GM23338 (cell line): Measurements from ENCODE around the gene SMPD4. TPM values are rescaled to one million over a fixed set of nuclear protein-coding genes. Genes with fewer than 3 reads are reported as not detected.
"Not testable (repeated sequence)": the region's sequence is repeated elsewhere in the genome, so short reads cannot be mapped to it uniquely, and the experiment has no call there.

ENCODE experiments used
- ATAC-seq: fragments of 200-7000 bp; cut with Tn5 transposase; 3 replicates; pipeline ENCODE4 v1.9.1; 2020
- DNase-seq: peaks from one replicate; pipeline ENCODE4 v3.0.0-alpha.2; 2015; ENCODE audit warnings: low spot score
- H2AFZ ChIP-seq: fragments of 200-600 bp; sonication (generic); 2 replicates; pipeline ENCODE4 v1.8.0; 2016; ENCODE audit warnings: antibody characterized with exemption, mild to moderate bottlenecking, moderate library complexity
- H3F3A ChIP-seq: fragments of 200-600 bp; sonication (generic); replicated peaks from 2 replicates; pipeline ENCODE4 v1.8.0; 2017; ENCODE audit warnings: antibody characterized with exemption, mixed run types, low read depth
- H3K27ac ChIP-seq: fragments of 200-600 bp; sonication (generic); 2 replicates; pipeline ENCODE4 v1.6.1; 2016; ENCODE audit warnings: low read depth
- H3K27me3 ChIP-seq: fragments of 200-600 bp; sonication (generic); 2 replicates; pipeline ENCODE4 v1.8.0; 2016; ENCODE audit warnings: mild to moderate bottlenecking, mixed run types, moderate library complexity; ENCODE audit not compliant: insufficient read depth
- H3K36me3 ChIP-seq: fragments of 200-600 bp; sonication (generic); 2 replicates; pipeline ENCODE4 v1.8.0; 2016; ENCODE audit warnings: mild to moderate bottlenecking; ENCODE audit not compliant: insufficient read depth
- H3K4me1 ChIP-seq: fragments of 200-600 bp; sonication (generic); 2 replicates; pipeline ENCODE4 v1.8.0; 2016; ENCODE audit warnings: mild to moderate bottlenecking, moderate library complexity; ENCODE audit not compliant: insufficient read depth
- H3K4me2 ChIP-seq: fragments of 200-600 bp; sonication (generic); 2 replicates; pipeline ENCODE4 v1.7.1; 2017; ENCODE audit warnings: mixed run types
- H3K4me3 ChIP-seq: fragments of 200-600 bp; sonication (generic); 2 replicates; pipeline ENCODE4 v1.6.1; 2016; ENCODE audit warnings: mixed run types
- H3K79me2 ChIP-seq: fragments of 200-600 bp; sonication (generic); replicated peaks from 2 replicates; pipeline ENCODE4 v1.8.0; 2017; ENCODE audit warnings: mild to moderate bottlenecking; ENCODE audit not compliant: insufficient read depth
- H3K9me2 ChIP-seq: fragments of 200-600 bp; sonication (generic); 2 replicates; pipeline ENCODE4 v1.8.0; 2017; ENCODE audit not compliant: insufficient read depth
- H4K20me1 ChIP-seq: fragments of 200-600 bp; sonication (generic); replicated peaks from 2 replicates; pipeline ENCODE4 v1.8.0; 2017; ENCODE audit warnings: mild to moderate bottlenecking; ENCODE audit not compliant: insufficient read depth
- H3K27ac Mint-ChIP-seq: 2 replicates; pipeline ENCODE4 v1.8.0; 2020; ENCODE audit warnings: inconsistent platforms, mild to moderate bottlenecking, moderate library complexity, mixed read lengths
- H3K27me3 Mint-ChIP-seq: 3 replicates; pipeline ENCODE4 v1.8.0; 2022; ENCODE audit warnings: low read depth, mild to moderate bottlenecking, moderate library complexity, mixed read lengths, inconsistent platforms; ENCODE audit not compliant: insufficient read depth, poor library complexity
- H3K36me3 Mint-ChIP-seq: 3 replicates; pipeline ENCODE4 v1.8.0; 2021; ENCODE audit warnings: low read depth, mild to moderate bottlenecking, inconsistent platforms, moderate library complexity, mixed read lengths
- H3K4me1 Mint-ChIP-seq: 3 replicates; pipeline ENCODE4 v1.8.0; 2020; ENCODE audit warnings: mild to moderate bottlenecking, inconsistent platforms, mixed read lengths
- H3K4me3 Mint-ChIP-seq: 3 replicates; pipeline ENCODE4 v1.8.0; 2021; ENCODE audit warnings: moderate library complexity, mild to moderate bottlenecking, inconsistent platforms, mixed read lengths
- H3K9me3 Mint-ChIP-seq: 3 replicates; pipeline ENCODE4 v1.8.0; 2020; ENCODE audit warnings: moderate library complexity, mild to moderate bottlenecking, inconsistent platforms, mixed read lengths
- polyA plus RNA-seq: library from polyadenylated mRNA; unstranded; fragments of >200 nt; fragmentation: Nextera tagmentation; extraction: Ambion mirVana; gene quantifications from 2 replicates; pipeline ENCODE4 v1.2.1, GENCODE V29; 2016
- total RNA-seq: library from RNA; depleted of rRNA; stranded (reverse); fragments of >200 nt; shearing (Covaris generic); gene quantifications from 2 replicates; pipeline ENCODE4 v1.2.3, GENCODE V29; 2014

The SMPD4 gene
- total and polyA plus RNA-seq, 2 experiments from 2014 or later, result 44.2 to 98.6 TPM

- H3K27me3 Mint-ChIP-seq, H3K36me3 Mint-ChIP-seq, H2AFZ ChIP-seq, H3K9me2 ChIP-seq, H3K4me1 Mint-ChIP-seq, DNase-seq, H3K27ac ChIP-seq, H3K27me3 ChIP-seq, H3K4me2 ChIP-seq, H3K4me1 ChIP-seq, H3K79me2 ChIP-seq, ATAC-seq, H4K20me1 ChIP-seq, H3K4me3 Mint-ChIP-seq, H3K9me3 Mint-ChIP-seq, H3K27ac Mint-ChIP-seq, H3K36me3 ChIP-seq, H3K4me3 ChIP-seq, H3F3A ChIP-seq: not testable (repeated sequence)
Observed at GRCh38 chr2:130148515-130148914, 32.9 kb downstream of the SMPD4 start.

GRCh38 chr2:130145006-130145414, 36.4 kb downstream of the SMPD4 start, which contains the start of gene CCDC74B:
Gene CCDC74B (minus strand): TSS chr2:130145112. CDS start chr2:130144996, 116 bp downstream.
- Histone ChIP-seq H3K4me3 (peak within 1 kb of the TSS; percentile 64), H3K4me2 (peak within 1 kb of the TSS; percentile 77), H2AFZ (peak within 1 kb of the TSS; percentile 85)
- H3K27me3 ChIP-seq, H3K36me3 ChIP-seq, H3K9me2 ChIP-seq, H3K9me3 Mint-ChIP-seq, H3K36me3 Mint-ChIP-seq, H3F3A ChIP-seq, H3K4me1 Mint-ChIP-seq, H3K27ac ChIP-seq, H3K27ac Mint-ChIP-seq, H3K79me2 ChIP-seq, H4K20me1 ChIP-seq, H3K4me1 ChIP-seq: not testable (repeated sequence)
- peak; percentile 82 for ATAC-seq
- H3K27me3 Mint-ChIP-seq, result peaks cover 13% of the 10 kb centered on the region
- peak within 1 kb of the TSS; percentile 80 for H3K4me3 Mint-ChIP-seq
- DNase-seq, result peak; percentile 71

DNA sequence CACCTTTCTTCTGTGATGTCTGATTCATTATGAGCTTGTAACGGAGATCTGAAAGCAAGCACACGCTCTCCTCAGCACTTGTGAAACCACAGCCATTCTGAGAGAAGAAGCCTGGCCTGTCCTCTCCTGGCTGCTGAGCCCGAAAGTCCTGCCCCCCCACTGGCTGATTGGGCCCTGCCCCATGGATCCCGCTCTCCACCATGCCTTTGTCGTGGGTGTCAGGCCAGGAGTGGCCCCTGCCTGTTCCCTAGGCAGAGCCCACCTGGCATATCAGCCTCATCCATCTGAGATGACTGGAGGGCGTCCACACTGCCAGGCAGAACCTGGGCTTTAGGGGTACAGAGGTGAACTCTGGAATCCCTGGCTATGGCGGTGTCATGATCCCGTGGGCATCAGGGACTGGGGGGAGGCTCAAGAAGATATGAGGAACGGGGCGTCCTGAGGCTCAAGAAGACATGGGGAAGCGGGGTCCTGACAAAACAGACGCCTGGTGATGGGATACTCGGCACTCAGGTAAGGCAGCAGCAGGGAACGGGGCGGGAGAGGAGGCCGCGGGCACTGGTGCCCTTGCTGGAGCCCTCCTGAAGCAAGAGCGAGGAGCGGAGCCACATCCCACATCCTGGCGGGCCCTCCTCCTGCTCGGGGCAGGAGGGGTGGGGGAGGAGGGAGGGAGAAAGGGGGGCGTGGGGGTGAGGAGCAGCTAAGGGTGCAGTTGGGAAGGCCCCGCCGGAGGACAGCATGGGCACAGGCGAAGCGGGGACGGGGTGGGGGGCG, 37.9 kb downstream of the SMPD4 start:
- H3K4me3 Mint-ChIP-seq, result peak overlapping the region; percentile 75
- DNase-seq, result peak; percentile 50
- not testable (repeated sequence) for H2AFZ ChIP-seq, H4K20me1 ChIP-seq, H3K27ac ChIP-seq, H3K27me3 ChIP-seq, H3K36me3 ChIP-seq, H3K9me2 ChIP-seq, H3F3A ChIP-seq, H3K79me2 ChIP-seq, H3K36me3 Mint-ChIP-seq, H3K4me1 ChIP-seq, H3K9me3 Mint-ChIP-seq, H3K4me1 Mint-ChIP-seq, H3K27ac Mint-ChIP-seq
- H3K27me3 Mint-ChIP-seq, result peaks cover 13% of the 10 kb centered on the region
- peak overlapping the region; percentile 77 for H3K4me2 ChIP-seq
- peak overlapping the region; percentile 64 for H3K4me3 ChIP-seq
- ATAC-seq, result peak; percentile 28

GRCh38 chr2:130142396-130143265, 38.8 kb downstream of the SMPD4 start:
- not testable (repeated sequence) for H3F3A ChIP-seq, H3K4me2 ChIP-seq, H4K20me1 ChIP-seq, H3K4me3 ChIP-seq, H3K27ac Mint-ChIP-seq, H3K27ac ChIP-seq, H3K36me3 ChIP-seq, H3K9me2 ChIP-seq, H3K36me3 Mint-ChIP-seq, H3K9me3 Mint-ChIP-seq, H3K4me1 Mint-ChIP-seq, H3K79me2 ChIP-seq, H3K4me1 ChIP-seq, H3K27me3 ChIP-seq, DNase-seq, ATAC-seq, H2AFZ ChIP-seq
- Mint-ChIP-seq H3K27me3 (peaks cover 13% of the 10 kb centered on the region), H3K4me3 (peak overlapping the region; percentile 70; the same call in 2 of the 3 replicates)

DNA sequence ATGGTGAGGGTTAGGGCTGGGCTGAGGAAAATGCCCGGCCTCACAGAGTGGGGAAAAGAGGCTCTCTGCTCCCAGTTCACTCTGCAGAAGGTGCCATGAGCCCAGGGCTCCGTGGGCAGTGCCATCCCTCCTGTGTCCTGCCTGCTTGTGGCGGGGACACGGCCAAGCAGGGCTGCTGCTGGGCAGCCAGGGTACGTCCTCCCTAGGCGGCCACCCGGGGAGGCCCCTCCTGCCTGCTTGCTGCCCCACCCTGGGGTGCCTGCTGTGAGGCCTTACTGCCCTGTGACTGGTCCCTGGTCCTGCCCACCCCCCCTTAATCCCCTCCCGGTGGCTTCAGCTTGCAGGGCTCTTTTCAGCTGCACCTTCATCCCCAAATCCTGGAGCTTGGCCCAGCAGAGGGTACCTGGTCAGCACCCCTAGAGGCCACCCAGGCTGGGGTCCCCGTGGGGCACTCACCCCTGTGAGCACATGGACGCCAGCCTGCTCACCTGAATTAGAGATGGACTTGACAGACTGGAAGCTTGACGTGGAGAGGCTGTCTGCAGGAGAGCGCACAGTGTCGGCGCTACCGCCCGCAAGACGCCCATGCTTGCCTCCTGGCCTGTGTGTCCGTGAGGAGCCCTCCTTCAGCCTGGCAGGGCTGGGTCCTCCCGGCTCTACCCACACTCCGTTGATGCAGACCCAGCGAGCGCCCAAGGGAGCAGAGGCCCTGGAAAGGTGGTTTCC, 39.6 kb downstream of the SMPD4 start:
- peaks cover 15% of the 10 kb centered on the region for H3K27me3 Mint-ChIP-seq
- not testable (repeated sequence) for H3K9me3 Mint-ChIP-seq, H3K27me3 ChIP-seq, H3K4me1 ChIP-seq, H3K9me2 ChIP-seq, H3K27ac ChIP-seq, H3K36me3 ChIP-seq, DNase-seq, H3K4me3 Mint-ChIP-seq, H2AFZ ChIP-seq, H3F3A ChIP-seq, H3K27ac Mint-ChIP-seq, H3K36me3 Mint-ChIP-seq, H4K20me1 ChIP-seq, H3K4me1 Mint-ChIP-seq, ATAC-seq, H3K79me2 ChIP-seq, H3K4me2 ChIP-seq, H3K4me3 ChIP-seq

- H3K9me3 Mint-ChIP-seq, H3K4me1 ChIP-seq, H4K20me1 ChIP-seq, H3K27me3 ChIP-seq, H2AFZ ChIP-seq, H3K27ac ChIP-seq, H3K4me3 Mint-ChIP-seq, H3F3A ChIP-seq, H3K4me2 ChIP-seq, H3K9me2 ChIP-seq, H3K79me2 ChIP-seq, ATAC-seq, DNase-seq, H3K27ac Mint-ChIP-seq, H3K4me1 Mint-ChIP-seq, H3K4me3 ChIP-seq, H3K36me3 ChIP-seq, H3K36me3 Mint-ChIP-seq: not testable (repeated sequence)
- H3K27me3 Mint-ChIP-seq, result peaks cover 15% of the 10 kb centered on the region
Observed at GRCh38 chr2:130141002-130141401, 40.4 kb downstream of the SMPD4 start.
